BE2C (cell line): ENCODE measurements around the gene KSR1.
"Not testable (repeated sequence)": the region's sequence is repeated elsewhere in the genome, so short reads cannot be mapped to it uniquely, and the experiment has no call there.

Experiments used
- DNase-seq: peaks from one replicate; pipeline ENCODE4 v3.0.0-alpha.2; 2020
- H3K27me3 ChIP-seq: fragments of 250-450 bp; sonication (Bioruptor Pico); 2 replicates; pipeline ENCODE4 v1.5.1; 2020; ENCODE audit warnings: mild to moderate bottlenecking
- H3K36me3 ChIP-seq: fragments of 250-450 bp; sonication (Bioruptor Pico); 2 replicates; pipeline ENCODE4 v1.5.1; 2020; ENCODE audit warnings: mild to moderate bottlenecking
- H3K4me1 ChIP-seq: fragments of 250-450 bp; sonication (Bioruptor Pico); 2 replicates; pipeline ENCODE4 v1.5.1; 2020
- H3K4me3 ChIP-seq: 2 replicates; pipeline ENCODE4 v1.5.1; 2011; ENCODE audit warnings: low read depth, low read length
- H3K9me3 ChIP-seq: fragments of 250-450 bp; sonication (Bioruptor Pico); 2 replicates; pipeline ENCODE4 v1.5.1; 2020
- CTCF ChIP-seq: IDR thresholded peaks from 2 replicates; pipeline ENCODE4 v1.5.1; 2012; ENCODE audit warnings: mild to moderate bottlenecking, low read depth, low read length

KSR1 gene

GRCh38 chr17:27462149-27462548 lies 5.9 kb downstream of the KSR1 start:
- no peak for DNase-seq
- H3K4me1 ChIP-seq: no peaks in the 10 kb centered on the region
- no peak overlapping the region for H3K4me3 ChIP-seq
- no peak for TF ChIP-seq CTCF
- no peaks in the 10 kb centered on the region for H3K9me3 ChIP-seq
- no peaks in the 10 kb centered on the region for H3K36me3 ChIP-seq
- H3K27me3 ChIP-seq: no peaks in the 10 kb centered on the region

- no peak for TF ChIP-seq CTCF
- no peaks in the 10 kb centered on the region for H3K27me3 ChIP-seq
- H3K4me3 ChIP-seq: no peak overlapping the region
- no peaks in the 10 kb centered on the region for H3K9me3 ChIP-seq
- no peaks in the 10 kb centered on the region for H3K4me1 ChIP-seq
- DNase-seq: no peak
- H3K36me3 ChIP-seq: no peaks in the 10 kb centered on the region
Observed at GRCh38 chr17:27462714-27463113, 6.5 kb downstream of the KSR1 start.

GRCh38 chr17:27463235-27463677 lies 7.0 kb downstream of the KSR1 start:
- no peak for TF ChIP-seq CTCF
- H3K27me3 ChIP-seq: no peaks in the 10 kb centered on the region
- DNase-seq: no peak
- no peaks in the 10 kb centered on the region for H3K36me3 ChIP-seq
- H3K4me3 ChIP-seq: no peak overlapping the region
- no peaks in the 10 kb centered on the region for H3K9me3 ChIP-seq
- no peaks in the 10 kb centered on the region for H3K4me1 ChIP-seq

GRCh38 chr17:27464019-27464418 lies 7.8 kb downstream of the KSR1 start:
- H3K27me3 ChIP-seq, H3K4me1 ChIP-seq, H3K9me3 ChIP-seq, H3K36me3 ChIP-seq, H3K4me3 ChIP-seq, DNase-seq: not testable (repeated sequence)

GRCh38 chr17:27464431-27464830 lies 8.2 kb downstream of the KSR1 start:
- Histone ChIP-seq H3K36me3 (no peaks in the 10 kb centered on the region), H3K27me3 (no peaks in the 10 kb centered on the region), H3K4me1 (no peaks in the 10 kb centered on the region), H3K4me3 (no peak overlapping the region), H3K9me3 (no peaks in the 10 kb centered on the region)
- no peak for DNase-seq
- TF ChIP-seq CTCF: no peak

GRCh38 chr17:27465875-27466274 lies 9.6 kb downstream of the KSR1 start:
- H3K9me3 ChIP-seq, H3K4me1 ChIP-seq, H3K27me3 ChIP-seq, DNase-seq, H3K4me3 ChIP-seq, H3K36me3 ChIP-seq: not testable (repeated sequence)

GRCh38 chr17:27466376-27466742 lies 10.1 kb downstream of the KSR1 start:
- no peak for DNase-seq
- H3K4me3 ChIP-seq: no peak overlapping the region
- H3K27me3 ChIP-seq: no peaks in the 10 kb centered on the region
- no peaks in the 10 kb centered on the region for H3K36me3 ChIP-seq
- no peaks in the 10 kb centered on the region for H3K4me1 ChIP-seq
- TF ChIP-seq CTCF: no peak
- no peaks in the 10 kb centered on the region for H3K9me3 ChIP-seq
